K562 (cell line): Measurements from ENCODE around the gene S100A1. TPM values are rescaled to one million over a fixed set of nuclear protein-coding genes. Genes with fewer than 3 reads are reported as not detected.

Experiments used
- ADNP ChIP-seq: fragments of 200-800 bp; sonication (Bioruptor generic); IDR thresholded peaks from 2 replicates; pipeline ENCODE4 v1.6.1; 2016; ENCODE audit warnings: missing genetic modification characterization, missing compliant biosample characterization
- BDP1 ChIP-seq: IDR thresholded peaks from 3 replicates; pipeline ENCODE4 v1.6.1; 2011; ENCODE audit not compliant: insufficient read length, insufficient read depth
- BHLHE40 ChIP-seq: IDR thresholded peaks from 2 replicates; pipeline ENCODE4 v1.6.1; 2011; ENCODE audit warnings: low read length, improper control_type of control experiment
- CBFA2T3 ChIP-seq: fragments of 450-650 bp; IDR thresholded peaks from 2 replicates; pipeline ENCODE4 v1.6.1; 2017
- FOSL1 ChIP-seq: fragments of 200-800 bp; sonication (Bioruptor generic); conservative IDR thresholded peaks from 2 replicates; pipeline ENCODE4 v1.6.1; 2016; ENCODE audit warnings: missing genetic modification characterization, missing compliant biosample characterization
- GTF2A2 ChIP-seq: IDR thresholded peaks from 2 replicates; pipeline ENCODE4 v1.6.1; 2016; ENCODE audit warnings: mild to moderate bottlenecking, missing genetic modification characterization, missing compliant biosample characterization
- JUND ChIP-seq, 2 experiments: IDR thresholded peaks; 2 replicates in 1 of 2; 3 replicates in 1 of 2; pipeline ENCODE4 v1.6.1; 2011; ENCODE audit warnings: borderline replicate concordance in 2 of 2, low read depth in 2 of 2, low read length in 2 of 2, improper control_type of control experiment in 1 of 2, missing biosample characterization in 1 of 2, missing genetic modification characterization in 1 of 2, missing genetic modification reagents in 1 of 2
- PCBP2 ChIP-seq: fragments of 200-400 bp; formaldehyde crosslinking; IDR thresholded peaks from 2 replicates; pipeline ENCODE4 v1.6.1; 2018; ENCODE audit warnings: low read length, low read depth, mild to moderate bottlenecking, moderate library complexity; ENCODE audit not compliant: poor library complexity, severe bottlenecking
- RBM25 ChIP-seq: fragments of 200-400 bp; formaldehyde crosslinking; IDR thresholded peaks from 2 replicates; pipeline ENCODE4 v1.6.1; 2018; ENCODE audit warnings: low read length, low read depth, moderate library complexity; ENCODE audit not compliant: severe bottlenecking
- SNRNP70 ChIP-seq: fragments of 200-400 bp; formaldehyde crosslinking; optimal IDR thresholded peaks from 2 replicates; pipeline ENCODE3; 2017; ENCODE audit warnings: low read depth, low read length
- SOX6 ChIP-seq: fragments of 450-650 bp; IDR thresholded peaks from 2 replicates; pipeline ENCODE4 v1.6.1; 2014; ENCODE audit warnings: mild to moderate bottlenecking
- TCF7L2 ChIP-seq: fragments of 150-350 bp; IDR thresholded peaks from 2 replicates; pipeline ENCODE4 v1.6.1; 2016; ENCODE audit warnings: low read depth, mild to moderate bottlenecking, low read length, moderate library complexity
- ZBTB9 ChIP-seq: fragments of 450-650 bp; formaldehyde crosslinking; IDR thresholded peaks from 2 replicates; pipeline ENCODE4 v1.4.0; 2020; ENCODE audit warnings: mild to moderate bottlenecking, moderate library complexity
- ZFP36 ChIP-seq: fragments of 150-350 bp; IDR thresholded peaks from 2 replicates; pipeline ENCODE4 v1.6.1; 2018; ENCODE audit warnings: low read length, low read depth; ENCODE audit not compliant: partially characterized antibody
- ZNF639 ChIP-seq, 2 experiments: fragments of 200-800 bp in 1 of 2; sonication (Bioruptor generic) in 1 of 2; sonication (generic) in 1 of 2; formaldehyde crosslinking in 1 of 2; IDR thresholded peaks in 1 of 2; conservative IDR thresholded peaks in 1 of 2; 2 replicates each; pipeline versions ENCODE4 v1.5.0 to v1.6.1; 2016 to 2020; ENCODE audit warnings: missing compliant biosample characterization in 1 of 2, missing genetic modification characterization in 1 of 2, missing genetic modification reagents in 1 of 2
- ZNF766 ChIP-seq: fragments of 200-800 bp; sonication (Bioruptor generic); conservative IDR thresholded peaks from 2 replicates; pipeline ENCODE4 v1.6.1; 2016; ENCODE audit warnings: missing genetic modification characterization, missing compliant biosample characterization
- polyA plus RNA-seq, 8 experiments: library from polyadenylated mRNA; depleted of rRNA in 4 of 8; stranded (reverse) in 5 of 8; unstranded in 3 of 8; fragments of >200 nt; fragmentation: Nextera tagmentation in 2 of 8; fragmentation: Illumina TruSeq in 1 of 8; extraction: Ambion mirVana in 2 of 8; extraction: Trizol in 1 of 8; gene quantifications; 2 replicates each; pipeline versions ENCODE4 v1.2.1 to v1.2.3, GENCODE V29; 2011 to 2014; ENCODE audit warnings: inconsistent platforms in 1 of 8, missing spikeins in 1 of 8
- total RNA-seq, 7 experiments: library from RNA; depleted of rRNA in 6 of 7; stranded (reverse); fragments of >200 nt in 6 of 7; fragmentation: Illumina TruSeq in 2 of 7; extraction: Trizol in 2 of 7; gene quantifications; 2 replicates each; pipeline versions ENCODE4 v1.2.1 to v1.2.3, GENCODE V29; 2011 to 2021; ENCODE audit warnings: low replicate concordance in 1 of 7
- TF ChIP-seq, protein P1 (sequence below): fragments of 200-800 bp; sonication (Bioruptor generic); IDR thresholded peaks from 2 replicates; pipeline ENCODE4 v1.6.1; 2017; ENCODE audit warnings: missing genetic modification characterization, missing compliant biosample characterization
- TF ChIP-seq, protein P2 (sequence below): fragments of 450-650 bp; formaldehyde crosslinking; IDR thresholded peaks from 2 replicates; pipeline ENCODE4 v1.4.0; 2020; ENCODE audit warnings: mild to moderate bottlenecking, moderate library complexity
- TF ChIP-seq, protein P3 (sequence below): fragments of 250-450 bp; sonication (Bioruptor Pico); IDR thresholded peaks from 2 replicates; pipeline ENCODE4 v1.8.0; 2021; ENCODE audit warnings: mild to moderate bottlenecking, moderate library complexity
- TF ChIP-seq, protein P4 (sequence below): fragments of 250-450 bp; sonication (Bioruptor Pico); IDR thresholded peaks from 2 replicates; pipeline ENCODE4 v1.8.0; 2021; ENCODE audit warnings: moderate library complexity, mild to moderate bottlenecking, inconsistent platforms

The S100A1 gene
- total and polyA plus RNA-seq, 9 of the 15 experiments (the other 6 are each of a cell fraction or from before 2014, with no cell fraction given), result 0.44 to 30.1 (median 12.7) TPM

DNA sequence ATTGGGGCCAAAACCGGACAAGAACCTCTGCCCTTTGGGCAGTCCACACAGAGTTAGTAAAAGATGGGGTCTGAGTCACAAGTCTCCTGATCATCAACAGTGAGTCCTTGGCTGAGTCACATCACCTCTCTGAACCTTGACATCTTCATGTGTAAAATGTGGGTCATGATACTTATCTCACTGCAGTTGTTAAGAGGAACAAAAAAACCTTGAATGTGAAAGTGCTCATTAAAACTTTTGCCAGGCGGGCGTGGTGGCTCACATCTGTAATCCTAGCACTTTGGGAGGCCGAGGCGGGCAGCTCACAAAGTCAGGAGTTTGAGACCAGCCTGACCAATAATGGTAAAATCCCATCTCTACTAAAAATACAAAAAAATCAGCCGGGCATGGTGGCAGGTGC, 31.0 kb upstream of the S100A1 start (continued):
- TF ChIP-seq SOX6, result peak; percentile 38; the same call in 1 of the 2 replicates
- TF ChIP-seq ADNP (tag), result peak; percentile 65; the same call in 1 of the 2 replicates
- no peak for TF ChIP-seq ZBTB9 (CRISPR knock-in tag)
- no peak for TF ChIP-seq ZFP36
- TF ChIP-seq ZNF766, result no peak
- peak; percentile 85 for TF ChIP-seq JUND (IDR thresholded peaks at IDR 0.05; ENCODE audit: borderline replicate concordance, low read depth, low read length)
- TF ChIP-seq JUND (tag; IDR thresholded peaks at IDR 0.05; ENCODE audit: borderline replicate concordance, low read depth, low read length), result peak; percentile 73; the same call in 1 of the 3 replicates
- TF ChIP-seq BHLHE40, result peak; percentile 28; the same call in 1 of the 2 replicates
- TF ChIP-seq RBM25, result no peak
- TF ChIP-seq, protein P1, sequence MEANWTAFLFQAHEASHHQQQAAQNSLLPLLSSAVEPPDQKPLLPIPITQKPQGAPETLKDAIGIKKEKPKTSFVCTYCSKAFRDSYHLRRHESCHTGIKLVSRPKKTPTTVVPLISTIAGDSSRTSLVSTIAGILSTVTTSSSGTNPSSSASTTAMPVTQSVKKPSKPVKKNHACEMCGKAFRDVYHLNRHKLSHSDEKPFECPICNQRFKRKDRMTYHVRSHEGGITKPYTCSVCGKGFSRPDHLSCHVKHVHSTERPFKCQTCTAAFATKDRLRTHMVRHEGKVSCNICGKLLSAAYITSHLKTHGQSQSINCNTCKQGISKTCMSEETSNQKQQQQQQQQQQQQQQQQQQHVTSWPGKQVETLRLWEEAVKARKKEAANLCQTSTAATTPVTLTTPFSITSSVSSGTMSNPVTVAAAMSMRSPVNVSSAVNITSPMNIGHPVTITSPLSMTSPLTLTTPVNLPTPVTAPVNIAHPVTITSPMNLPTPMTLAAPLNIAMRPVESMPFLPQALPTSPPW, result 0 out of 2 replicates have a peak, but pooled peaks have one; percentile 15
- TF ChIP-seq FOSL1 (tag), result peak; percentile 97
- no peak for TF ChIP-seq PCBP2
- TF ChIP-seq ZNF639 (CRISPR knock-in tag; conservative IDR thresholded peaks at IDR 0.05 in 1 of 2, IDR thresholded peaks at IDR 0.05 in 1 of 2), result no peak
- TF ChIP-seq BDP1, result no peak
- no peak for TF ChIP-seq TCF7L2
- TF ChIP-seq, protein P2, sequence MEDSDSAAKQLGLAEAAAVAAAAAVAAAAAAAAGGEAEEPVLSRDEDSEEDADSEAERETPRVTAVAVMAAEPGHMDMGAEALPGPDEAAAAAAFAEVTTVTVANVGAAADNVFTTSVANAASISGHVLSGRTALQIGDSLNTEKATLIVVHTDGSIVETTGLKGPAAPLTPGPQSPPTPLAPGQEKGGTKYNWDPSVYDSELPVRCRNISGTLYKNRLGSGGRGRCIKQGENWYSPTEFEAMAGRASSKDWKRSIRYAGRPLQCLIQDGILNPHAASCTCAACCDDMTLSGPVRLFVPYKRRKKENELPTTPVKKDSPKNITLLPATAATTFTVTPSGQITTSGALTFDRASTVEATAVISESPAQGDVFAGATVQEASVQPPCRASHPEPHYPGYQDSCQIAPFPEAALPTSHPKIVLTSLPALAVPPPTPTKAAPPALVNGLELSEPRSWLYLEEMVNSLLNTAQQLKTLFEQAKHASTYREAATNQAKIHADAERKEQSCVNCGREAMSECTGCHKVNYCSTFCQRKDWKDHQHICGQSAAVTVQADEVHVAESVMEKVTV (CRISPR knock-in tag), result no peak
- TF ChIP-seq SNRNP70, result no peak
- 0 out of 2 replicates have a peak, but pooled peaks have one; percentile 5 for TF ChIP-seq CBFA2T3
- TF ChIP-seq, protein P3, sequence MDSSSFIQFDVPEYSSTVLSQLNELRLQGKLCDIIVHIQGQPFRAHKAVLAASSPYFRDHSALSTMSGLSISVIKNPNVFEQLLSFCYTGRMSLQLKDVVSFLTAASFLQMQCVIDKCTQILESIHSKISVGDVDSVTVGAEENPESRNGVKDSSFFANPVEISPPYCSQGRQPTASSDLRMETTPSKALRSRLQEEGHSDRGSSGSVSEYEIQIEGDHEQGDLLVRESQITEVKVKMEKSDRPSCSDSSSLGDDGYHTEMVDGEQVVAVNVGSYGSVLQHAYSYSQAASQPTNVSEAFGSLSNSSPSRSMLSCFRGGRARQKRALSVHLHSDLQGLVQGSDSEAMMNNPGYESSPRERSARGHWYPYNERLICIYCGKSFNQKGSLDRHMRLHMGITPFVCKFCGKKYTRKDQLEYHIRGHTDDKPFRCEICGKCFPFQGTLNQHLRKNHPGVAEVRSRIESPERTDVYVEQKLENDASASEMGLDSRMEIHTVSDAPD (CRISPR knock-in tag), result no peak
- TF ChIP-seq, protein P4, sequence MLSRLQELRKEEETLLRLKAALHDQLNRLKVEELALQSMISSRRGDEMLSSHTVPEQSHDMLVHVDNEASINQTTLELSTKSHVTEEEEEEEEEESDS, result no peak
- TF ChIP-seq GTF2A2 (tag), result no peak
